NCI-H2081 treated with DMSO at 0.1 percent for 48 hours (cell line): ENCODE measurements around the gene SLC14A1.
A peak's percentile ranks its signal among the peaks of the same experiment; 100 is the strongest.

Source experiments
- DNase-seq: peaks from one replicate; lab custom pipeline; 2025; lab: John Stamatoyannopoulos, UW

SLC14A1 gene

GRCh38 chr18:45760462-45761036, 36.6 kb downstream of the SLC14A1 start:
- DNase-seq = no peak

DNA sequence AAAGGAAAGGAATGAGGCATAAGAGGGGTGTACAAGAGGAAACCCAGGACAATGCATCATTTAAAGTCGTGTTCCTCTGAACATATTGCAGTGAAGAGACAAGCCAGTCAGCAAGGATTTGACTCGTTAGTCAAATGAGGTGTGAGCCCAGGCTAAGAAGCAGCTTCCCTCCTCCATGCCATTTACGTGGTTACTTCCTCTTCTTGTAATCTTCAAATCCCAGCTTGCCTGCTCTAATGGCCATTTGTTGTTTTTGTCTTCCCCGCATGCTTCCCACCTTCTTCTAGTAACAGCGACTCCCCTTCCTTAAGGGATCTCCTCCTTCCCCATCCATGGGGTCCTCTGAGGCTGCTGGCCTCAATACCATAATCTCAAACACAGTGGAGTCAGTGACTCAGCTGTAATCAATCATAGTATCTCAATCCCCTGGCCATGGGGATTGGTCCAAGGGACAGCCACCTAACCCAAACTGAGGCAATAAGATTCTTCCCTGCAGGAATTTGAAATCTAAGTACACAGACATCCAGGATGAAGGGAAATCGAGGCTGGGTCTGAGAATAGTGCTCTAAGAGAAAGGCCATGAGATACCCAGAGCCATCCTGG, 37.6 kb downstream of the SLC14A1 start:
- DNase-seq = no peak

GRCh38 chr18:45764000-45764686, 40.2 kb downstream of the SLC14A1 start:
- no peak for DNase-seq

DNA sequence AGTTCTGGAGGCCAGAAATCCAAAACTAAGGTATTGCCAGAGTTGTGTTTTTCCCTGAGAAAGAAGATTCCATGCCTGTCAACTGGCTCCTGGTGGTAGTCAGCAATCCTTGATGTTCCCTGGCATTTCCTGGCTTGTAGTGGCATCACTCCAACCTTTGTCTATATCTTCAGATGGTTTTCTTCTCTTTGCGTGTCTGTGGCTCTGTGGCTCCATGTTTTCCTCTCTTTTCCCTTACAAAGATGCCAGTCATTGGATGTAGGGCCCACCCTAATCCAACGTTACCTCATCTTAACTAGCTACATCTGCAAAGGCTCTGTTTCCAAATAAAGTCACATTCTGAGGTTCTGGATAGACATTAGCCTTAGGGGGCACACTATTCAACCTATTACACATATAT, 41.8 kb downstream of the SLC14A1 start:
- no peak for DNase-seq

DNA sequence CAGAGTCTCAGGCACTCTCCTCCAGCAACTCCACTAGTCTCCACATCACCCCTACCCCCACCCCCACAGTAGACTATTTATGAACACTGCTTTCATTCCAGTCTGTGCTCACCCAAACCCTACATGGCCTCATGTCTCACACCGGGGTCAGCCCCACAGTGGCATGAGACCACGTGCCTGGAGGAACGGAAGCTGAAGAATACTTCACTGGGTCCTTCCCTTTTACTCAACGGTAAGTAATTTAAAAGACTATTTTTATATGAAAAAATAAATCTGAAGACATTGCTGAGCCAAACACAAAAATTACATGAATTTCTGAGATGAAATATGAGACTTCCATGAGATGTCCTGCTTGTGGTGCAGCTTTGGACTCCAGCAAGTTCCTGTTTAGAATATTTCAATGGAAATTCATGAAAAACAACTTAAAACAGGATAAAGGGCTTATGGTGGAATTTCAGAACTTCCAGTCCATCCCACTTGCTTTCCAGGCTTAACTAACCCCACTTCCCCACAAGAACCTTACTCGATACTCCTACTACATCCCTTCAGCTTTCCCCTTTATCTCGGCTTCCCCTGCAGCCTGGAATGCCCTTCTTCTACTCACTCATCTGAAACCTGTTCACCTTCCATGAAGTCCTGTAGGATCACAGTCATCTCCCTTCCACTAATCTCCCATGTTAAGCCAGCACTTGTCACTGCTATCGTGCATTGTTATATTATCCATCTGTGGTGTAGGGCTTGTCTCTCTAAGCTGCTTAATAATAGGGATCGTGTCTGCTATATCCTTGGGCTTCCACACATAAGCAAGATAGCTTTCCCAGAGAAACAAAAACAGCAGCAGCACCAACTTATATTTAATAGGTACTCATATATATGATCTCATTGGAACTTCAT, 47.9 kb downstream of the SLC14A1 start:
- DNase-seq = no peak

- DNase-seq = peak; percentile 44
These were observed 50.1 kb downstream of the SLC14A1 start for GRCh38 chr18:45774065-45774521.

DNA sequence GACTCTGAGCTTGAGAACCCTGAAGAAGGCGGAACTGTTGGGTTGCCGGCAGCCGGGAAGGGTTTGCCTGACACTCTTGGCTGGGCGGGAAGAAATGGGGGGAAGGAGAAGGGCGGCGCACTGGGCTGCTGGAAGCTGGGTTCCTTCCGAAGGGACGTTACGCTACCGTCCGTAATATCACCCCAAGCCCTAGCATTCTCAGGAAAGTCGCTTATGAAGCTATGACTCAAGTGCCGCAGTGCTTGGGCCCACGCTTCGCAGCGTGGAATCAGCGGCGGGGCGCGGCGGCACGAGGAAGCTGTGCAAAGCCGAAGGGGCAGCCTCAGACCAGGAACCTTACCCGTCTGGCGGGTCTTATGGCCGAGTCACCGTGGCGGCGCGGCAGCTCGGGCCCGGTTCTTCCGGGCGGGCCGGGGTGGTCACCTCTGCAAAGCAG, 51.3 kb downstream of the SLC14A1 start:
- no peak for DNase-seq

DNA sequence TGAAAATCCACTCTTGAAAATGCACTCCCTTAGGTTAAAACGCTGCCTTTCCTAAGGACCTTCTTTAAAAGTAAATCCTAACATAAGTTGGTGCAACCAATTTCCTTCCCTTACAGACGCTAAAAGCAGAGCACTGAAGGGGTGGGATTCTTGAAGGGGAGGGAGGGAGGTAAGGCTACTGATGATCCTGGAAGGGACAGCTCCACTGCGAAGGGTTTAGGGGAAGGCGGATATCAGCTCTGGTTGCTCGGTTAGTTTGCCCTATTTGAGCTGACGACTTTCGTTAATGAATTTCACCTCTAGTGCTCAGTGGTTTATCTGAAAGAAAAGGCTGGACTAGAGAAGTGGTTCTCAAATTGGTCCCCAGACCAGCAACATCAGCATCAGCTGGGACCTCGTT, 51.8 kb downstream of the SLC14A1 start:
- DNase-seq = no peak

DNA sequence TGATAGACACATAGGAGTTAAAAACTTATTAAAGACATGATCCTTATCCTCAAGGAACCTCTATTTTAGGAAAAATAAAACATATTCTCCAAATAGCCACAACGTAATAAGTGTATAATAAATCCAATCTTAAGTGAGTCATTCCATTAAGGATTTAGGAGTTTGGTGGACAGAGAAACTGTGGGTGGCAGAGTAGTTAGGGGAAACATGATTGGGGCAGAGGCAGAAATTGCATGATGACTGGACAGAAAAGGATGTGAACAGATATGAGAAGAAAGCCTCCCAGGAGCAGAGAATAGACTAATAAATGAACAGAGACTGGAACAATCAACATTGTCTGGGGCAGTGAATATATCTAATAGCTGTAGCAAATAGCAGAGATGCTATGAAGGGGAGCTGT, 53.4 kb downstream of the SLC14A1 start:
- no peak for DNase-seq

DNA sequence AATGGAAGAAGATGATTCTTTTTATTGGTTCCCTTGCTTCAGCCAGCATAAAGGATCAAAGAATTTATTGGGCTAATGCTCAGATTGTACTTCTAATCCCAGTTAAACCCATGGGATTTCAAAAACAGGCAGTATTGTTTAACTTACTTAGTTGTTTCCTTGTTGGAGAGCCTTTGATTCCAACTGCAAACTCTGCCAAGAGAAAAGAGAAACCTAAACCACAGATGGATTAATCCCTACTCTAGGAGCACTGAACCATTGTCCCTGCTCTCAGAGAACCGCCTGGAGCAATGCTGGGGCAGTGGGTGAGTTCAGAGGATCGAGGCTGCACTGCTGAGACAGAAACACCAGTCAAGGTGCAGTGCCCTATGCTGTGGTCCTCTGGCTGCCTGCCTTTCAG, 56.6 kb downstream of the SLC14A1 start:
- DNase-seq = no peak

GRCh38 chr18:45782662-45783061, 58.7 kb downstream of the SLC14A1 start:
- DNase-seq = no peak

DNA sequence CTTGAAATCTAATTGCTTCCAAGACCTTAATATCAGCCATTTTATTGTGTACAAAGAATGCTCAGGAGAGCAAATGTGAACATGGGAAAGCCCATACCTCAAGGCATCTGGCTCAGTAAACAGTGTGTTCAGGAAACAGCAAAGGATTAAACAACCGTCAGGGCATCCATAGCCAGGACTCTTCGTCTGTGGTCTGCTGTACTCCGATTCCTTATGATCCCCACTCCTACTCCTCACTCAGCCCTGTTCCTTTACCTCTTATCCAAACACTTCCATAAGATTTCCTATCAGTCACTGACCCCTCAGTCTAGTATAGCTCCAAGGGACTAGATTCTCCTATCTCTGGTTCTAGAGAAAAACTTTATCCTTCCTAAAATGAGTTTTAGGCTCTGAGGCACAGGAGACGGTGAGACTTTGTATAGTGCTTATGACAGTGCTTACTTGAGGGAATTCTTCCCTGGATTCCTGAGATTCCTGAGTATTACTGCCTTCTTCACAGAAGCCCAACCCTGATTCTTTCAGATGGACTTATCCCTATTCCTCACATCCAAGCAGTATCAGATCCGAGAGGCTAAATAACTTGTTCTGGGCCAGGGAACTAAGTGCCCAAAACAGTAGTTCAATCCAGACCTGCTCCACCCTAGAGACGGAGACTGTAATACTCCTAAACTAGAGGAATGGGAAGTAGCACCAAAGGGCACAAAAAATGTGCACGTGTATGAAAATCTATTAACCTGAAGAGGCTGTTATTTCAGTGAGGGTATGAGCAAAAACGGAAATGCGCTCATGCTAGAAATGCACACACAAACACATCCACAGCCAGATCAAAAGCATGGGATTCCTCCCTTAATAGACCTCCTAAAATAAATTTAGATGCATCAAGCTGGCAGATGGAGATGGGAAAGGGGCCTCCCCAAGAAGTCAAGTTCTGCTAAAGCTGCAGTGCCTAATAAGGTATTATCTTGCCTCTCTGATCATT, 59.4 kb downstream of the SLC14A1 start:
- no peak for DNase-seq

DNA sequence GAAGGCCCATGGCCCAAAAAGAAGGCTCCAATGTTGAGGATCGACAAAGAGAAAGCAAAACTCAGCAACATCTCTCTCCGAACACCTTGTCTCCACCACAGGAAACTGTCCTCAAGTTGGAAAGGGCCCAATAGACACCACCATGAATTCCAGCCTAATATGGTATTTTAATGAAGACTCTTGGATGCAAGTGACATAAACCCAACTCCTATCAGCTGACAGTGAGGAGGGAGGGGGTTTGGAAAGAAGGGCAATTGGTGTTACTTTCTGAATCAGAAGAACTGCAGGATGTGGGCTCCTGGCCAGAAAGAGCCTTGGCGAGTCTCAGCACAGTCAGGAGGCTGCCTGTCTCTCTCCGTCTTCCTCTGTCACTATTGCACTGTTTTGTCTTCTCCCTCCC, 61.2 kb downstream of the SLC14A1 start:
- no peak for DNase-seq

GRCh38 chr18:45786941-45787340, 63.0 kb downstream of the SLC14A1 start:
- no peak for DNase-seq

DNA sequence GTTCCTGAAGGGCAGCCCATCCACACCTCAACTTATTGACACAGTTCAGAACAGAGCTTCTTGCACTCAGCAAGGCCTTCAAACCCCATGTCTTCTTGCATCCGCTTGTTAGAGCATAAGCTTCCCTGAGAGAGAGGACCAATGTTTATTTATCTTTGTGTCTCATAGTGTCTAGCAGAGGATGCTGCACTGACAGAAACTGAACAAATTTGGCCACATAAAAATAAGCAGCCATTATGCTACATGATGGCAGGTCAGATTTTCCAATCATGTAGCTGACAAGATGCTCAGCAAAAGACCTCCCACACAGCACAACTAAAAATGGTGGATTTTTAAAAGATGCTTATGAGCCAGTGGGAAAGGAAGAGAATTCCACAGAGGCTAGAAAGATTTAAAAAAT, 63.4 kb downstream of the SLC14A1 start:
- DNase-seq = no peak

DNA sequence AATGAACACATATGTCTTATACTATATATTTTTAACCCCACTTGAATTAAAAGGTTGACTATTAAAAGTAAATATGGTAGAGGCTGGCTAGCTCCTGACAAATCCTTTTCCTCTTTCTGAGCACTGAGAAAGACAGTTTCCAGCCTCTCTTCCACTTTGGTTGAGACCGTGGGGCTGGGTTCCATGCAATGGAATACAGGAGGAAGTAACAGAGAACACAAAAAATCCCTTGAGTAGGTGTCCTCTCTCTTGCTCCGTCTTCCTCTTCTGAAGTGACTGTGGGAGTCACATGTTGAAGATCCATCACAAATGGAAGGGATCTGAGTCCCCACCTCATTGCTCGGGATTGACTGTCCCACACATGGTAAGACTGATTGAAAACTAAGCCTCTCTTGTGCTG, 64.9 kb downstream of the SLC14A1 start:
- no peak for DNase-seq

GRCh38 chr18:45792506-45793263, 68.7 kb downstream of the SLC14A1 start:
- no peak for DNase-seq

- no peak for DNase-seq
These were observed 69.4 kb downstream of the SLC14A1 start for GRCh38 chr18:45793264-45793965.

- no peak for DNase-seq
These were observed 77.5 kb downstream of the SLC14A1 start for GRCh38 chr18:45801416-45802004.
